ENCODE measurements around the gene RPL5. TPM values are rescaled to one million over a fixed set of nuclear protein-coding genes. Genes with fewer than 3 reads are reported as not detected.

The RPL5 gene
- total and polyA plus RNA-seq, 2 of the 4 experiments (the other 2 are of a cell fraction) = 1,406 to 1,679 TPM

- Histone ChIP-seq H3K27me3 (ENCODE audit: control insufficient read depth, insufficient read depth, low read length) (no peaks in the 10 kb centered on the region), H3K14ac (replicated peaks; ENCODE audit: low read depth, low read length) (no peak overlapping the region), H3K4me1 (ENCODE audit: control insufficient read depth, insufficient read depth, low read length) (no peaks in the 10 kb centered on the region), H3K9me3 (ENCODE audit: control insufficient read depth, insufficient read depth, low read length) (peaks cover 5% of the 10 kb centered on the region), H4K8ac (ENCODE audit: low read depth in 2 of 2, low read length in 2 of 2) (no peak overlapping the region), H2BK15ac (ENCODE audit: low read depth, low read length) (no peak overlapping the region), H2AFZ (replicated peaks; ENCODE audit: low read length, poor library complexity) (no peak overlapping the region), H3K4me3 (ENCODE audit: insufficient read depth, low read depth, low read length) (no peak overlapping the region), H2BK120ac (ENCODE audit: low read depth, low read length) (no peak overlapping the region), H3K79me1 (ENCODE audit: low read depth in 1 of 2, low read length in 2 of 2) (no peaks in the 10 kb centered on the region), H3K23ac (ENCODE audit: low read depth, low read length) (no peak overlapping the region), H3K18ac (ENCODE audit: low read depth, low read length) (no peak overlapping the region), H3K4me2 (ENCODE audit: low read depth, low read length) (no peak overlapping the region), H2AK9ac (replicated peaks; ENCODE audit: low read depth, low read length, poor library complexity) (peak overlapping the region; percentile 3), H4K91ac (ENCODE audit: insufficient read depth, low read depth, low read length) (no peak overlapping the region), H3K4ac (ENCODE audit: low read depth, low read length) (no peak overlapping the region), H2BK20ac (ENCODE audit: low read depth, low read length) (no peak overlapping the region), H4K20me1 (ENCODE audit: insufficient read depth, low read length) (no peaks in the 10 kb centered on the region), H3K56ac (ENCODE audit: extremely low read depth, insufficient read depth, low read length) (no peak overlapping the region), H3K9me1 (ENCODE audit: insufficient read depth, low read length) (no peaks in the 10 kb centered on the region; the same call in 1 of the 2 replicates), H3K27ac (ENCODE audit: insufficient read depth, low read length) (no peak overlapping the region), H3K9ac (ENCODE audit: low read depth, low read length) (no peak overlapping the region), H2BK5ac (ENCODE audit: low read depth, low read length, poor library complexity, severe bottlenecking) (no peak overlapping the region), H2AK5ac (ENCODE audit: low read depth, low read length) (no peak overlapping the region), H3K36me3 (ENCODE audit: control insufficient read depth, insufficient read depth, low read length) (peaks cover 2% of the 10 kb centered on the region; the same call in 1 of the 2 replicates), H4K5ac (ENCODE audit: low read depth, low read length) (no peak overlapping the region)
- in situ Hi-C loops (cut with MboI; ENCODE audit: low sequenced_read_pairs) = no loop called here
- no peak for DNase-seq
- TF ChIP-seq, protein P1, sequence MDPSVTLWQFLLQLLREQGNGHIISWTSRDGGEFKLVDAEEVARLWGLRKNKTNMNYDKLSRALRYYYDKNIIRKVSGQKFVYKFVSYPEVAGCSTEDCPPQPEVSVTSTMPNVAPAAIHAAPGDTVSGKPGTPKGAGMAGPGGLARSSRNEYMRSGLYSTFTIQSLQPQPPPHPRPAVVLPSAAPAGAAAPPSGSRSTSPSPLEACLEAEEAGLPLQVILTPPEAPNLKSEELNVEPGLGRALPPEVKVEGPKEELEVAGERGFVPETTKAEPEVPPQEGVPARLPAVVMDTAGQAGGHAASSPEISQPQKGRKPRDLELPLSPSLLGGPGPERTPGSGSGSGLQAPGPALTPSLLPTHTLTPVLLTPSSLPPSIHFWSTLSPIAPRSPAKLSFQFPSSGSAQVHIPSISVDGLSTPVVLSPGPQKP (IDR thresholded peaks at IDR 0.05; ENCODE audit: borderline replicate concordance, low read depth, low read length) = no peak
- TF ChIP-seq USF2 (IDR thresholded peaks at IDR 0.05; ENCODE audit: low read depth, low read length) (no peak), CTCF (conservative IDR thresholded peaks at IDR 0.05; ENCODE audit: low read depth, low read length) (no peak), CEBPB (IDR thresholded peaks at IDR 0.05; ENCODE audit: low read depth, low read length) (no peak)
- ChIA-PET CTCF (interaction anchor here (1.1 kb wide), 1 partner anchor 12 kb away, joined by 4 read pairs; no protein-coding TSS in a partner anchor), POLR2A (ENCODE audit: unreplicated experiment) (no interaction called here)
- no TSS peak for BruUV-seq (replicated peaks)
- no peak for ATAC-seq (ENCODE audit: low read depth)
- intact Hi-C loops (cut with micrococcal nuclease) = no loop called here
- WGBS, 2 experiments (ENCODE audit: extremely low coverage in 2 of 2, insufficient read length in 1 of 2) = no CpG with 5 or more reads among the region's 2 CpGs
- dilution Hi-C loops (cut with HindIII; ENCODE audit: low sequenced_read_pairs, unreplicated experiment) = no loop called here
These were observed 38.8 kb downstream of the RPL5 start for GRCh38 chr1:92870591-92870990.

Measured in IMR-90 (cell line).